K562 (cell line): ENCODE measurements around the gene TMEM202. TPM values are rescaled to one million over a fixed set of nuclear protein-coding genes. Genes with fewer than 3 reads are reported as not detected.

ENCODE experiments used
- ATAC-seq: fragments of 200-7000 bp; cut with Tn5 transposase; 3 replicates; pipeline ENCODE4 v1.9.1; 2020; ENCODE audit warnings: moderate library complexity
- BruUV-seq: library from RNA; stranded (reverse); fragments of 400-500 nt; replicated peaks from 2 replicates; lab custom pipeline; 2021; lab: Mats Ljungman, UMichigan
- CTCF ChIA-PET: fragments of 300-600 bp; formaldehyde crosslinking; extraction: SDS; loops from one replicate; lab custom pipeline; 2021; ENCODE audit warnings: low intra/inter-chr PET ratio; lab: Yijun Ruan, JAX
- POLR2A ChIA-PET: fragments of 300-600, 350-650 bp; sonication (Branson Sonifier 250); formaldehyde crosslinking; extraction: SDS; loops from one replicate; lab custom pipeline; 2021; ENCODE audit warnings: antibody characterized with exemption, inconsistent platforms; lab: Yijun Ruan, JAX
- DNase-seq, 4 experiments: peaks; one replicate each; pipeline versions ENCODE4 v3.0.0 to v3.0.0-alpha.2; 2011 to 2018; ENCODE audit warnings: low spot score in 3 of 4, mixed read lengths in 3 of 4; ENCODE audit errors: extremely low read depth in 1 of 4
- FAIRE-seq: peaks from 2 replicates; lab custom pipeline; 2011; peaks lifted over from hg19 to GRCh38; lab: Jason Lieb, UNC
- H2AFZ ChIP-seq: 2 replicates; pipeline ENCODE4 v1.6.0; 2011; ENCODE audit warnings: low read depth, low read length, control low read depth, inconsistent platforms
- H3K27ac ChIP-seq: fragments of 200-600 bp; 3 replicates; pipeline ENCODE4 v1.8.0; 2011; ENCODE audit warnings: low read depth, mild to moderate bottlenecking, control low read depth, inconsistent platforms, low read length, moderate library complexity, mixed read lengths; ENCODE audit errors: extremely low read depth
- H3K27me3 ChIP-seq, 2 experiments: fragments of 300-600 bp in 1 of 2; 2 replicates in 1 of 2; 3 replicates in 1 of 2; pipeline versions ENCODE4 v1.6.0 to v1.8.0; 2011; ENCODE audit warnings: inconsistent platforms in 2 of 2, low read length in 2 of 2, mild to moderate bottlenecking in 1 of 2, mixed read lengths in 1 of 2, moderate library complexity in 1 of 2; ENCODE audit not compliant: control insufficient read depth in 2 of 2, insufficient read depth in 2 of 2
- H3K36me3 ChIP-seq: fragments of 300-600 bp; 3 replicates; pipeline ENCODE4 v1.8.0; 2011; ENCODE audit warnings: mild to moderate bottlenecking, low read length, inconsistent platforms; ENCODE audit not compliant: control insufficient read depth, insufficient read depth
- H3K4me1 ChIP-seq, 2 experiments: fragments of 200-600 bp in 1 of 2; replicated peaks in 1 of 2; 2 replicates in 1 of 2; 3 replicates in 1 of 2; pipeline versions ENCODE4 v1.5.1 to v1.8.0; 2011; ENCODE audit warnings: inconsistent platforms in 2 of 2, low read length in 2 of 2, mild to moderate bottlenecking in 1 of 2, mixed read lengths in 1 of 2, moderate library complexity in 1 of 2; ENCODE audit not compliant: control insufficient read depth in 2 of 2, insufficient read depth in 2 of 2
- H3K4me2 ChIP-seq: 2 replicates; pipeline ENCODE4 v1.6.1; 2011; ENCODE audit warnings: low read length, control low read depth, inconsistent platforms, mixed read lengths; ENCODE audit not compliant: insufficient read depth
- H3K4me3 ChIP-seq: fragments of 200-600 bp; sonication (generic), shearing (Covaris generic); 2 replicates; pipeline ENCODE4 v1.5.1; 2016; ENCODE audit warnings: control low read depth, inconsistent platforms
- H3K79me2 ChIP-seq: fragments of 200-600 bp; 3 replicates; pipeline ENCODE4 v1.8.0; 2011; ENCODE audit warnings: low read length, inconsistent platforms; ENCODE audit not compliant: control insufficient read depth, insufficient read depth
- H3K9ac ChIP-seq, 2 experiments: 2 replicates each; pipeline versions ENCODE4 v1.6.0 to v1.6.1; 2011; ENCODE audit warnings: low read depth in 2 of 2, low read length in 2 of 2, control low read depth in 1 of 2, inconsistent platforms in 1 of 2, mild to moderate bottlenecking in 1 of 2, mixed read lengths in 1 of 2; ENCODE audit not compliant: insufficient read depth in 1 of 2
- H3K9me1 ChIP-seq: one replicate; pipeline ENCODE4 v1.6.0; 2011; ENCODE audit warnings: inconsistent platforms, mild to moderate bottlenecking, low read length, moderate library complexity; ENCODE audit not compliant: control insufficient read depth, insufficient read depth
- H3K9me3 ChIP-seq: replicated peaks from 2 replicates; pipeline ENCODE4 v1.5.1; 2011; ENCODE audit warnings: low read depth, low read length, inconsistent platforms; ENCODE audit not compliant: control insufficient read depth, insufficient read depth
- H4K20me1 ChIP-seq: replicated peaks from 2 replicates; pipeline ENCODE4 v1.6.1; 2011; ENCODE audit warnings: low read length, inconsistent platforms, mixed read lengths; ENCODE audit not compliant: control insufficient read depth, insufficient read depth
- CEBPB ChIP-seq: fragments of 450-650 bp; IDR thresholded peaks from 2 replicates; pipeline ENCODE4 v1.6.1; 2016; ENCODE audit warnings: missing genetic modification characterization, missing compliant biosample characterization
- CTCF ChIP-seq, 3 experiments: IDR thresholded peaks in 2 of 3; conservative IDR thresholded peaks in 1 of 3; 2 replicates each; pipeline ENCODE4 v1.5.1; 2011 to 2012; ENCODE audit warnings: low read length in 3 of 3, mild to moderate bottlenecking in 3 of 3, control low read depth in 2 of 3, improper control_type of control experiment in 1 of 3, inconsistent platforms in 1 of 3, low read depth in 1 of 3, mixed read lengths in 1 of 3, moderate library complexity in 1 of 3; ENCODE audit not compliant: insufficient read depth in 2 of 3
- FOXK2 ChIP-seq, 2 experiments: fragments of 450-650 bp; IDR thresholded peaks in 1 of 2; conservative IDR thresholded peaks in 1 of 2; 2 replicates each; pipeline ENCODE4 v1.6.1; 2016; ENCODE audit warnings: low read depth in 2 of 2, mild to moderate bottlenecking in 1 of 2
- KLF10 ChIP-seq: fragments of 250-450 bp; sonication (Bioruptor Pico); IDR thresholded peaks from 2 replicates; pipeline ENCODE4 v1.6.1; 2021; ENCODE audit warnings: matching md5 sums
- RREB1 ChIP-seq: fragments of 250-450 bp; sonication (Bioruptor Pico); IDR thresholded peaks from 2 replicates; pipeline ENCODE4 v1.4.0; 2020
- ZEB2 ChIP-seq: fragments of 450-650 bp; IDR thresholded peaks from 2 replicates; pipeline ENCODE4 v1.6.1; 2016
- ZNF518B ChIP-seq: fragments of 250-450 bp; sonication (Bioruptor Pico); IDR thresholded peaks from 2 replicates; pipeline ENCODE4 v1.5.0; 2021; ENCODE audit warnings: mild to moderate bottlenecking, moderate library complexity
- ZNF740 ChIP-seq, 3 experiments: fragments of 200-800 bp in 1 of 3; sonication (Bioruptor generic) in 1 of 3; sonication (generic) in 1 of 3; formaldehyde crosslinking in 1 of 3; IDR thresholded peaks; 2 replicates each; pipeline versions ENCODE4 v1.6.1 to v1.8.0; 2016 to 2022; ENCODE audit warnings: mild to moderate bottlenecking in 2 of 3, missing compliant biosample characterization in 2 of 3, missing genetic modification characterization in 2 of 3, missing genetic modification reagents in 1 of 3
- WGBS: fragments of 100-300 bp; shearing (Covaris generic); methylation state at CpG from one replicate; pipeline ENCODE4 v1.1.6; 2016; ENCODE audit warnings: low coverage, mixed read lengths; ENCODE audit not compliant: insufficient coverage; ENCODE audit errors: missing lambda C conversion rate; 5-methylcytosine and 5-hydroxymethylcytosine counted together
- in situ Hi-C: fragments of 300-500 bp; cut with MboI; formaldehyde crosslinking; loops from 4 replicates; pipeline ENCODE4 v1.15.0; 2018; ENCODE audit warnings: inconsistent platforms, mixed read lengths
- intact Hi-C: fragments of 100-400 bp; cut with micrococcal nuclease; formaldehyde crosslinking; loops from 2 replicates; pipeline ENCODE4 v1.14.2; 2022
- polyA plus RNA-seq, 8 experiments: library from polyadenylated mRNA; depleted of rRNA in 4 of 8; stranded (reverse) in 5 of 8; unstranded in 3 of 8; fragments of >200 nt; fragmentation: Nextera tagmentation in 2 of 8; fragmentation: Illumina TruSeq in 1 of 8; extraction: Ambion mirVana in 2 of 8; extraction: Trizol in 1 of 8; gene quantifications; 2 replicates each; pipeline versions ENCODE4 v1.2.1 to v1.2.3, GENCODE V29; 2011 to 2014; ENCODE audit warnings: inconsistent platforms in 1 of 8, missing spikeins in 1 of 8
- total RNA-seq, 7 experiments: library from RNA; depleted of rRNA in 6 of 7; stranded (reverse); fragments of >200 nt in 6 of 7; fragmentation: Illumina TruSeq in 2 of 7; extraction: Trizol in 2 of 7; gene quantifications; 2 replicates each; pipeline versions ENCODE4 v1.2.1 to v1.2.3, GENCODE V29; 2011 to 2021; ENCODE audit warnings: low replicate concordance in 1 of 7

Gene TMEM202
- total and polyA plus RNA-seq, 9 of the 15 experiments (the other 6 are each of a cell fraction or from before 2014, with no cell fraction given) = not detected

- H3K4me2 ChIP-seq = no peak overlapping the region
- H3K9ac ChIP-seq = peak overlapping the region in 1 of 2 experiments; percentile 14; a peak in 1 of 4 replicates
- 35% methylated on average over 7 of the region's 7 CpGs for WGBS
- no peaks in the 10 kb centered on the region for H3K27me3 ChIP-seq
- H3K9me1 ChIP-seq = no peaks in the 10 kb centered on the region
- ChIA-PET CTCF (no interaction called here), POLR2A (interaction anchor here (1.1 kb wide), 1 partner anchor 17 kb away, joined by 3 read pairs; the partner anchor contains the start of gene HEXA)
- H3K9me3 ChIP-seq = no peaks in the 10 kb centered on the region
- H3K4me1 ChIP-seq = no peaks in the 10 kb centered on the region; a peak in 1 of 5 replicates
- peak; percentile 32; the same call in 2 of the 3 replicates for ATAC-seq
- intact Hi-C loops (no loop called here), in situ Hi-C loops (no loop called here)
- H3K36me3 ChIP-seq = peaks cover 40% of the 10 kb centered on the region; the same call in 2 of the 3 replicates
- no peaks in the 10 kb centered on the region; the same call in 2 of the 3 replicates for H3K79me2 ChIP-seq
- BruUV-seq = no TSS peak
- H3K4me3 ChIP-seq = no peak overlapping the region
- H2AFZ ChIP-seq = no peak overlapping the region
- peak; percentile 77 for FAIRE-seq
- H3K27ac ChIP-seq = peak overlapping the region; percentile 34; the same call in 1 of the 3 replicates
- no peaks in the 10 kb centered on the region for H4K20me1 ChIP-seq
- peak in 2 of 4 experiments; percentile 20 to 28 for DNase-seq
- TF ChIP-seq ZNF740 (CRISPR knock-in tag; IDR thresholded peaks at IDR 0.05) (no peak), ZNF740 (tag; IDR thresholded peaks at IDR 0.05) (no peak), RREB1 (CRISPR knock-in tag) (no peak), ZNF518B (CRISPR knock-in tag) (no peak), FOXK2 (conservative IDR thresholded peaks at IDR 0.05 in 1 of 2, IDR thresholded peaks at IDR 0.05 in 1 of 2; ENCODE audit: low read depth in 2 of 2) (no peak), CEBPB (no peak), CTCF (IDR thresholded peaks at IDR 0.05 in 2 of 3, conservative IDR thresholded peaks at IDR 0.05 in 1 of 3; ENCODE audit: insufficient read depth in 2 of 3, low read depth in 1 of 3, low read length in 3 of 3) (no peak), ZEB2 (no peak), KLF10 (CRISPR knock-in tag) (no peak)
Measured at GRCh38 chr15:72358650-72359171, 39.4 kb upstream of the TMEM202 start.
